ENCODE measurements around the gene BCAS4. TPM values are rescaled to one million over a fixed set of nuclear protein-coding genes. Genes with fewer than 3 reads are reported as not detected.

Gene BCAS4
- total and polyA plus RNA-seq, 2 experiments from 2014 or later: 22.2 to 24.8 TPM

GRCh38 chr20:50845566-50846215, 50.8 kb downstream of the BCAS4 start:
- DNase-seq (ENCODE audit: low spot score): no peak
- Histone ChIP-seq H3K79me2 (replicated peaks; ENCODE audit: insufficient read depth) (no peaks in the 10 kb centered on the region), H3K9me2 (ENCODE audit: insufficient read depth) (no peaks in the 10 kb centered on the region), H3K36me3 (ENCODE audit: insufficient read depth) (no peaks in the 10 kb centered on the region), H2AFZ (no peak overlapping the region), H3K4me1 (ENCODE audit: insufficient read depth) (peaks cover 4% of the 10 kb centered on the region; the same call in 1 of the 2 replicates), H3K27me3 (ENCODE audit: insufficient read depth) (no peaks in the 10 kb centered on the region), H3K4me3 (no peak overlapping the region), H3F3A (replicated peaks; ENCODE audit: low read depth) (no peaks in the 10 kb centered on the region), H4K20me1 (replicated peaks; ENCODE audit: insufficient read depth) (no peaks in the 10 kb centered on the region), H3K27ac (ENCODE audit: low read depth) (no peak overlapping the region), H3K4me2 (no peak overlapping the region)
- no peaks in the 10 kb centered on the region for H3K9me3 Mint-ChIP-seq
- TF ChIP-seq ZNF331 (CRISPR knock-in tag; IDR thresholded peaks at IDR 0.05; ENCODE audit: low read depth) (no peak), POLR2AphosphoS5 (IDR thresholded peaks at IDR 0.05; ENCODE audit: low read depth) (no peak), STAT1 (IDR thresholded peaks at IDR 0.05; ENCODE audit: unreplicated experiment) (no peak)
- TF ChIP-seq, protein P1, sequence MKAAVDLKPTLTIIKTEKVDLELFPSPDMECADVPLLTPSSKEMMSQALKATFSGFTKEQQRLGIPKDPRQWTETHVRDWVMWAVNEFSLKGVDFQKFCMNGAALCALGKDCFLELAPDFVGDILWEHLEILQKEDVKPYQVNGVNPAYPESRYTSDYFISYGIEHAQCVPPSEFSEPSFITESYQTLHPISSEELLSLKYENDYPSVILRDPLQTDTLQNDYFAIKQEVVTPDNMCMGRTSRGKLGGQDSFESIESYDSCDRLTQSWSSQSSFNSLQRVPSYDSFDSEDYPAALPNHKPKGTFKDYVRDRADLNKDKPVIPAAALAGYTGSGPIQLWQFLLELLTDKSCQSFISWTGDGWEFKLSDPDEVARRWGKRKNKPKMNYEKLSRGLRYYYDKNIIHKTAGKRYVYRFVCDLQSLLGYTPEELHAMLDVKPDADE (IDR thresholded peaks at IDR 0.05): no peak
- TF ChIP-seq, protein P2, sequence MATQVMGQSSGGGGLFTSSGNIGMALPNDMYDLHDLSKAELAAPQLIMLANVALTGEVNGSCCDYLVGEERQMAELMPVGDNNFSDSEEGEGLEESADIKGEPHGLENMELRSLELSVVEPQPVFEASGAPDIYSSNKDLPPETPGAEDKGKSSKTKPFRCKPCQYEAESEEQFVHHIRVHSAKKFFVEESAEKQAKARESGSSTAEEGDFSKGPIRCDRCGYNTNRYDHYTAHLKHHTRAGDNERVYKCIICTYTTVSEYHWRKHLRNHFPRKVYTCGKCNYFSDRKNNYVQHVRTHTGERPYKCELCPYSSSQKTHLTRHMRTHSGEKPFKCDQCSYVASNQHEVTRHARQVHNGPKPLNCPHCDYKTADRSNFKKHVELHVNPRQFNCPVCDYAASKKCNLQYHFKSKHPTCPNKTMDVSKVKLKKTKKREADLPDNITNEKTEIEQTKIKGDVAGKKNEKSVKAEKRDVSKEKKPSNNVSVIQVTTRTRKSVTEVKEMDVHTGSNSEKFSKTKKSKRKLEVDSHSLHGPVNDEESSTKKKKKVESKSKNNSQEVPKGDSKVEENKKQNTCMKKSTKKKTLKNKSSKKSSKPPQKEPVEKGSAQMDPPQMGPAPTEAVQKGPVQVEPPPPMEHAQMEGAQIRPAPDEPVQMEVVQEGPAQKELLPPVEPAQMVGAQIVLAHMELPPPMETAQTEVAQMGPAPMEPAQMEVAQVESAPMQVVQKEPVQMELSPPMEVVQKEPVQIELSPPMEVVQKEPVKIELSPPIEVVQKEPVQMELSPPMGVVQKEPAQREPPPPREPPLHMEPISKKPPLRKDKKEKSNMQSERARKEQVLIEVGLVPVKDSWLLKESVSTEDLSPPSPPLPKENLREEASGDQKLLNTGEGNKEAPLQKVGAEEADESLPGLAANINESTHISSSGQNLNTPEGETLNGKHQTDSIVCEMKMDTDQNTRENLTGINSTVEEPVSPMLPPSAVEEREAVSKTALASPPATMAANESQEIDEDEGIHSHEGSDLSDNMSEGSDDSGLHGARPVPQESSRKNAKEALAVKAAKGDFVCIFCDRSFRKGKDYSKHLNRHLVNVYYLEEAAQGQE (IDR thresholded peaks at IDR 0.05; ENCODE audit: unreplicated experiment): no peak
- no peak overlapping the region for H3K4me3 Mint-ChIP-seq
- no peaks in the 10 kb centered on the region for H3K36me3 Mint-ChIP-seq (ENCODE audit: low read depth)
- ATAC-seq: no peak
- H3K27ac Mint-ChIP-seq: no peak overlapping the region
- peaks cover 20% of the 10 kb centered on the region for H3K4me1 Mint-ChIP-seq
- peaks cover 12% of the 10 kb centered on the region for H3K27me3 Mint-ChIP-seq (ENCODE audit: insufficient read depth, low read depth, poor library complexity)

DNA sequence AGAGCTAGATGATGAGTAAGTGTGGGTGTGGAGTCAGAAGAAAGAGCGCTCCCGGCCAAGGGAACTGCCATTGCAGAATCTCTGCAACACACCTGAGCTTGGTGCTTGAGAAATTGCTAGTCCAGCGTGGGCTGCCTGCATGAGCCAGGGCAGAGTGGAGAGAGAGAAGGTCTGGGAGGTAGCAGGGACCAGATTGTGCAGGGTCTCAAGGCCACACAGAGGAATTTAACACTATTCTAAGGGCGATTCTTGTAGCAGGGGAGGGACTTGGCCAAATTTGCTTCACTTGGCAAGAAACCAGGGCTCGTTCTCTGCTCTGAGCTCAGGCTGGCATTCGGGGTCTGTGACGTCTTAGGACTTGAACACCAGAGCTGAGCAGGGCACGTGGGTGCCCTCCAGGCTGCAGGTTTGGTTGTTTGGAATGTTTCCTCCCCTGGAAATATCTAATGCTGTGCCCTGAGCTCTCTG, 53.5 kb downstream of the BCAS4 start:
- Mint-ChIP-seq H3K27ac (peak overlapping the region; percentile 69), H3K9me3 (no peaks in the 10 kb centered on the region), H3K36me3 (ENCODE audit: low read depth) (no peaks in the 10 kb centered on the region), H3K4me1 (peaks cover 30% of the 10 kb centered on the region), H3K27me3 (ENCODE audit: insufficient read depth, low read depth, poor library complexity) (peaks cover 19% of the 10 kb centered on the region), H3K4me3 (no peak overlapping the region)
- Histone ChIP-seq H3K4me3 (no peak overlapping the region), H2AFZ (no peak overlapping the region), H3K9me2 (ENCODE audit: insufficient read depth) (no peaks in the 10 kb centered on the region), H3K27me3 (ENCODE audit: insufficient read depth) (no peaks in the 10 kb centered on the region), H3K4me2 (no peak overlapping the region), H3K36me3 (ENCODE audit: insufficient read depth) (no peaks in the 10 kb centered on the region), H3F3A (replicated peaks; ENCODE audit: low read depth) (no peaks in the 10 kb centered on the region), H3K79me2 (replicated peaks; ENCODE audit: insufficient read depth) (no peaks in the 10 kb centered on the region), H4K20me1 (replicated peaks; ENCODE audit: insufficient read depth) (no peaks in the 10 kb centered on the region), H3K27ac (ENCODE audit: low read depth) (no peak overlapping the region; the same call in 1 of the 2 replicates), H3K4me1 (ENCODE audit: insufficient read depth) (peaks cover 14% of the 10 kb centered on the region)
- DNase-seq (ENCODE audit: low spot score) (no peak), ATAC-seq (no peak)
- TF ChIP-seq EZH2phosphoT487 (IDR thresholded peaks at IDR 0.05; ENCODE audit: unreplicated experiment) (no peak), CREB1 (CRISPR knock-in tag; IDR thresholded peaks at IDR 0.05; ENCODE audit: low read depth) (no peak), STAT1 (IDR thresholded peaks at IDR 0.05; ENCODE audit: unreplicated experiment) (no peak), ZNF331 (CRISPR knock-in tag; IDR thresholded peaks at IDR 0.05; ENCODE audit: low read depth) (no peak)
- TF ChIP-seq, protein P3, sequence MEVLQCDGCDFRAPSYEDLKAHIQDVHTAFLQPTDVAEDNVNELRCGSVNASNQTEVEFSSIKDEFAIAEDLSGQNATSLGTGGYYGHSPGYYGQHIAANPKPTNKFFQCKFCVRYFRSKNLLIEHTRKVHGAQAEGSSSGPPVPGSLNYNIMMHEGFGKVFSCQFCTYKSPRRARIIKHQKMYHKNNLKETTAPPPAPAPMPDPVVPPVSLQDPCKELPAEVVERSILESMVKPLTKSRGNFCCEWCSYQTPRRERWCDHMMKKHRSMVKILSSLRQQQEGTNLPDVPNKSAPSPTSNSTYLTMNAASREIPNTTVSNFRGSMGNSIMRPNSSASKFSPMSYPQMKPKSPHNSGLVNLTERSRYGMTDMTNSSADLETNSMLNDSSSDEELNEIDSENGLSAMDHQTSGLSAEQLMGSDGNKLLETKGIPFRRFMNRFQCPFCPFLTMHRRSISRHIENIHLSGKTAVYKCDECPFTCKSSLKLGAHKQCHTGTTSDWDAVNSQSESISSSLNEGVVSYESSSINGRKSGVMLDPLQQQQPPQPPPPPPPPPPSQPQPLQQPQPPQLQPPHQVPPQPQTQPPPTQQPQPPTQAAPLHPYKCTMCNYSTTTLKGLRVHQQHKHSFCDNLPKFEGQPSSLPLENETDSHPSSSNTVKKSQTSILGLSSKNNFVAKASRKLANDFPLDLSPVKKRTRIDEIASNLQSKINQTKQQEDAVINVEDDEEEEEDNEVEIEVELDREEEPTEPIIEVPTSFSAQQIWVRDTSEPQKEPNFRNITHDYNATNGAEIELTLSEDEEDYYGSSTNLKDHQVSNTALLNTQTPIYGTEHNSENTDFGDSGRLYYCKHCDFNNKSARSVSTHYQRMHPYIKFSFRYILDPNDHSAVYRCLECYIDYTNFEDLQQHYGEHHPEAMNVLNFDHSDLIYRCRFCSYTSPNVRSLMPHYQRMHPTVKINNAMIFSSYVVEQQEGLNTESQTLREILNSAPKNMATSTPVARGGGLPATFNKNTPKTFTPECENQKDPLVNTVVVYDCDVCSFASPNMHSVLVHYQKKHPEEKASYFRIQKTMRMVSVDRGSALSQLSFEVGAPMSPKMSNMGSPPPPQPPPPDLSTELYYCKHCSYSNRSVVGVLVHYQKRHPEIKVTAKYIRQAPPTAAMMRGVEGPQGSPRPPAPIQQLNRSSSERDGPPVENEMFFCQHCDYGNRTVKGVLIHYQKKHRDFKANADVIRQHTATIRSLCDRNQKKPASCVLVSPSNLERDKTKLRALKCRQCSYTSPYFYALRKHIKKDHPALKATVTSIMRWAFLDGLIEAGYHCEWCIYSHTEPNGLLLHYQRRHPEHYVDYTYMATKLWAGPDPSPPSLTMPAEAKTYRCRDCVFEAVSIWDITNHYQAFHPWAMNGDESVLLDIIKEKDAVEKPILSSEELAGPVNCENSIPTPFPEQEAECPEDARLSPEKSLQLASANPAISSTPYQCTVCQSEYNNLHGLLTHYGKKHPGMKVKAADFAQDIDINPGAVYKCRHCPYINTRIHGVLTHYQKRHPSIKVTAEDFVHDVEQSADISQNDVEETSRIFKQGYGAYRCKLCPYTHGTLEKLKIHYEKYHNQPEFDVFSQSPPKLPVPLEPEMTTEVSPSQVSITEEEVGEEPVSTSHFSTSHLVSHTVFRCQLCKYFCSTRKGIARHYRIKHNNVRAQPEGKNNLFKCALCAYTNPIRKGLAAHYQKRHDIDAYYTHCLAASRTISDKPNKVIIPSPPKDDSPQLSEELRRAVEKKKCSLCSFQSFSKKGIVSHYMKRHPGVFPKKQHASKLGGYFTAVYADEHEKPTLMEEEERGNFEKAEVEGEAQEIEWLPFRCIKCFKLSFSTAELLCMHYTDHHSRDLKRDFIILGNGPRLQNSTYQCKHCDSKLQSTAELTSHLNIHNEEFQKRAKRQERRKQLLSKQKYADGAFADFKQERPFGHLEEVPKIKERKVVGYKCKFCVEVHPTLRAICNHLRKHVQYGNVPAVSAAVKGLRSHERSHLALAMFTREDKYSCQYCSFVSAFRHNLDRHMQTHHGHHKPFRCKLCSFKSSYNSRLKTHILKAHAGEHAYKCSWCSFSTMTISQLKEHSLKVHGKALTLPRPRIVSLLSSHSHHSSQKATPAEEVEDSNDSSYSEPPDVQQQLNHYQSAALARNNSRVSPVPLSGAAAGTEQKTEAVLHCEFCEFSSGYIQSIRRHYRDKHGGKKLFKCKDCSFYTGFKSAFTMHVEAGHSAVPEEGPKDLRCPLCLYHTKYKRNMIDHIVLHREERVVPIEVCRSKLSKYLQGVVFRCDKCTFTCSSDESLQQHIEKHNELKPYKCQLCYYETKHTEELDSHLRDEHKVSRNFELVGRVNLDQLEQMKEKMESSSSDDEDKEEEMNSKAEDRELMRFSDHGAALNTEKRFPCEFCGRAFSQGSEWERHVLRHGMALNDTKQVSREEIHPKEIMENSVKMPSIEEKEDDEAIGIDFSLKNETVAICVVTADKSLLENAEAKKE (CRISPR knock-in tag; IDR thresholded peaks at IDR 0.05): no peak

Data from GM23338 (cell line).